Endothelial cell (in vitro differentiated cells): Measurements from ENCODE around the gene RAB3IL1. TPM values are rescaled to one million over a fixed set of nuclear protein-coding genes. Genes with fewer than 3 reads are reported as not detected.

Experiments
- DNase-seq: peaks from one replicate; pipeline ENCODE4 v3.0.0; 2021; ENCODE audit warnings: low spot score
- H3K27ac Mint-ChIP-seq: one replicate; pipeline ENCODE4 v1.8.0; 2021; ENCODE audit warnings: mixed read lengths, inconsistent platforms; ENCODE audit not compliant: unreplicated experiment
- H3K27me3 Mint-ChIP-seq: one replicate; pipeline ENCODE4 v1.8.0; 2021; ENCODE audit warnings: mild to moderate bottlenecking, moderate library complexity, mixed read lengths, inconsistent platforms; ENCODE audit not compliant: unreplicated experiment
- H3K36me3 Mint-ChIP-seq: one replicate; pipeline ENCODE4 v1.8.0; 2021; ENCODE audit warnings: mild to moderate bottlenecking, low read depth, mixed read lengths, inconsistent platforms; ENCODE audit not compliant: unreplicated experiment
- H3K4me1 Mint-ChIP-seq: one replicate; pipeline ENCODE4 v1.8.0; 2021; ENCODE audit warnings: mild to moderate bottlenecking, mixed read lengths, inconsistent platforms; ENCODE audit not compliant: unreplicated experiment
- H3K4me3 Mint-ChIP-seq: one replicate; pipeline ENCODE4 v1.8.0; 2021; ENCODE audit warnings: mild to moderate bottlenecking, mixed read lengths, inconsistent platforms; ENCODE audit not compliant: unreplicated experiment
- H3K9me3 Mint-ChIP-seq: one replicate; pipeline ENCODE4 v1.8.0; 2021; ENCODE audit warnings: mixed read lengths, inconsistent platforms; ENCODE audit not compliant: unreplicated experiment
- CTCF ChIP-seq: fragments of 200-600 bp; sonication (generic); IDR thresholded peaks from one replicate; pipeline ENCODE4 v1.5.0; 2021; ENCODE audit warnings: antibody characterized with exemption; ENCODE audit not compliant: unreplicated experiment
- total RNA-seq: library from RNA; stranded (reverse); fragmentation: NEBNext Ultra II Directional; extraction: Animal tissue kit (Norgen Biotek cat#: 25700); gene quantifications from one replicate; pipeline ENCODE4 v1.2.1, GENCODE V29; 2021; ENCODE audit not compliant: unreplicated experiment

RAB3IL1 gene
- total RNA-seq, 1 donor from 2014 or later: 8.9 TPM

- Mint-ChIP-seq H3K27me3 (peaks cover 5% of the 10 kb centered on the region), H3K36me3 (peaks cover 4% of the 10 kb centered on the region), H3K27ac (no peak overlapping the region), H3K4me1 (peaks cover 10% of the 10 kb centered on the region), H3K9me3 (no peaks in the 10 kb centered on the region), H3K4me3 (no peak overlapping the region)
- no peak for DNase-seq
- no peak for TF ChIP-seq CTCF
Observed at GRCh38 chr11:61905067-61905696, 12.2 kb downstream of the RAB3IL1 start.

- Mint-ChIP-seq H3K4me1 (peaks cover 10% of the 10 kb centered on the region), H3K4me3 (no peak overlapping the region), H3K27ac (no peak overlapping the region), H3K36me3 (peaks cover 4% of the 10 kb centered on the region), H3K9me3 (no peaks in the 10 kb centered on the region), H3K27me3 (peaks cover 5% of the 10 kb centered on the region)
- no peak for TF ChIP-seq CTCF
- no peak for DNase-seq
Observed at GRCh38 chr11:61904539-61905048, 12.8 kb downstream of the RAB3IL1 start.

- Mint-ChIP-seq H3K27ac (no peak overlapping the region), H3K36me3 (peaks cover 4% of the 10 kb centered on the region), H3K27me3 (peaks cover 5% of the 10 kb centered on the region), H3K9me3 (no peaks in the 10 kb centered on the region), H3K4me3 (no peak overlapping the region), H3K4me1 (peaks cover 10% of the 10 kb centered on the region)
- no peak for TF ChIP-seq CTCF
- no peak for DNase-seq
Observed at GRCh38 chr11:61903845-61904244, 13.5 kb downstream of the RAB3IL1 start.

- no peak overlapping the region for H3K27ac Mint-ChIP-seq
- H3K36me3 Mint-ChIP-seq: peaks cover 4% of the 10 kb centered on the region
- peaks cover 4% of the 10 kb centered on the region for H3K4me1 Mint-ChIP-seq
- H3K27me3 Mint-ChIP-seq: no peaks in the 10 kb centered on the region
- no peaks in the 10 kb centered on the region for H3K9me3 Mint-ChIP-seq
- no peak for DNase-seq
- no peak overlapping the region for H3K4me3 Mint-ChIP-seq
- TF ChIP-seq CTCF: no peak
Observed at GRCh38 chr11:61902313-61902712, 15.1 kb downstream of the RAB3IL1 start.

GRCh38 chr11:61901397-61901796 lies 16.0 kb downstream of the RAB3IL1 start:
- Mint-ChIP-seq H3K4me1 (peaks cover 4% of the 10 kb centered on the region), H3K36me3 (peaks cover 4% of the 10 kb centered on the region), H3K4me3 (no peak overlapping the region), H3K27me3 (no peaks in the 10 kb centered on the region), H3K27ac (no peak overlapping the region), H3K9me3 (no peaks in the 10 kb centered on the region)
- TF ChIP-seq CTCF: no peak
- no peak for DNase-seq
